ENCODE data around the gene MAP4K1.
A peak's percentile ranks its signal among the peaks of the same experiment; 100 is the strongest.

The MAP4K1 gene

GRCh38 chr19:38660724-38661123 is 43.0 kb upstream of the MAP4K1 start:
- TF ChIP-seq CREB5 (CRISPR knock-in tag; IDR thresholded peaks at IDR 0.05; ENCODE audit: low read depth) (no peak), CSDC2 (CRISPR knock-in tag; IDR thresholded peaks at IDR 0.05) (no peak), ZC3H10 (CRISPR knock-in tag; IDR thresholded peaks at IDR 0.05) (no peak), BACH2 (CRISPR knock-in tag; IDR thresholded peaks at IDR 0.05; ENCODE audit: borderline replicate concordance) (no peak), TOX (CRISPR knock-in tag; IDR thresholded peaks at IDR 0.05; ENCODE audit: borderline replicate concordance) (no peak), ZFP3 (CRISPR knock-in tag; IDR thresholded peaks at IDR 0.05) (no peak), PATZ1 (CRISPR knock-in tag; IDR thresholded peaks at IDR 0.05; ENCODE audit: borderline replicate concordance) (no peak), POU6F1 (CRISPR knock-in tag; IDR thresholded peaks at IDR 0.05; ENCODE audit: borderline replicate concordance, low read depth) (no peak), CSRNP3 (CRISPR knock-in tag; IDR thresholded peaks at IDR 0.05) (no peak), RARB (CRISPR knock-in tag; IDR thresholded peaks at IDR 0.05) (no peak), OSR1 (CRISPR knock-in tag; IDR thresholded peaks at IDR 0.05) (no peak), TCF4 (CRISPR knock-in tag; IDR thresholded peaks at IDR 0.05; ENCODE audit: borderline replicate concordance) (no peak), ESRRG (CRISPR knock-in tag; IDR thresholded peaks at IDR 0.05) (no peak), PPARA (CRISPR knock-in tag; IDR thresholded peaks at IDR 0.05; ENCODE audit: borderline replicate concordance) (no peak), SNAI2 (CRISPR knock-in tag; IDR thresholded peaks at IDR 0.05) (no peak), GLIS3 (CRISPR knock-in tag; IDR thresholded peaks at IDR 0.05) (no peak), ZNF70 (CRISPR knock-in tag; IDR thresholded peaks at IDR 0.05) (no peak), ZNF8 (CRISPR knock-in tag; IDR thresholded peaks at IDR 0.05) (no peak), TSHZ2 (CRISPR knock-in tag; IDR thresholded peaks at IDR 0.05) (no peak), ARNTL (CRISPR knock-in tag; IDR thresholded peaks at IDR 0.05; ENCODE audit: borderline replicate concordance, low read depth) (no peak)
- ATAC-seq, result no peak

GRCh38 chr19:38658462-38659306 is 40.9 kb upstream of the MAP4K1 start:
- peak; percentile 81 for ATAC-seq
- TF ChIP-seq ISL1 (CRISPR knock-in tag; IDR thresholded peaks at IDR 0.05), result peak; percentile 17; the same call in 1 of the 2 replicates
- TF ChIP-seq ARNTL (CRISPR knock-in tag; IDR thresholded peaks at IDR 0.05; ENCODE audit: borderline replicate concordance, low read depth), result no peak
